GM23338 (cell line): ENCODE measurements around the gene PYCR2. TPM values are rescaled to one million over a fixed set of nuclear protein-coding genes. Genes with fewer than 3 reads are reported as not detected.

Experiments used
- ATAC-seq: fragments of 200-7000 bp; cut with Tn5 transposase; 3 replicates; pipeline ENCODE4 v1.9.1; 2020
- DNase-seq: peaks from one replicate; pipeline ENCODE4 v3.0.0-alpha.2; 2015; ENCODE audit warnings: low spot score
- H2AFZ ChIP-seq: fragments of 200-600 bp; sonication (generic); 2 replicates; pipeline ENCODE4 v1.8.0; 2016; ENCODE audit warnings: antibody characterized with exemption, mild to moderate bottlenecking, moderate library complexity
- H3F3A ChIP-seq: fragments of 200-600 bp; sonication (generic); replicated peaks from 2 replicates; pipeline ENCODE4 v1.8.0; 2017; ENCODE audit warnings: antibody characterized with exemption, mixed run types, low read depth
- H3K27ac ChIP-seq: fragments of 200-600 bp; sonication (generic); 2 replicates; pipeline ENCODE4 v1.6.1; 2016; ENCODE audit warnings: low read depth
- H3K27me3 ChIP-seq: fragments of 200-600 bp; sonication (generic); 2 replicates; pipeline ENCODE4 v1.8.0; 2016; ENCODE audit warnings: mild to moderate bottlenecking, mixed run types, moderate library complexity; ENCODE audit not compliant: insufficient read depth
- H3K36me3 ChIP-seq: fragments of 200-600 bp; sonication (generic); 2 replicates; pipeline ENCODE4 v1.8.0; 2016; ENCODE audit warnings: mild to moderate bottlenecking; ENCODE audit not compliant: insufficient read depth
- H3K4me1 ChIP-seq: fragments of 200-600 bp; sonication (generic); 2 replicates; pipeline ENCODE4 v1.8.0; 2016; ENCODE audit warnings: mild to moderate bottlenecking, moderate library complexity; ENCODE audit not compliant: insufficient read depth
- H3K4me2 ChIP-seq: fragments of 200-600 bp; sonication (generic); 2 replicates; pipeline ENCODE4 v1.7.1; 2017; ENCODE audit warnings: mixed run types
- H3K4me3 ChIP-seq: fragments of 200-600 bp; sonication (generic); 2 replicates; pipeline ENCODE4 v1.6.1; 2016; ENCODE audit warnings: mixed run types
- H3K79me2 ChIP-seq: fragments of 200-600 bp; sonication (generic); replicated peaks from 2 replicates; pipeline ENCODE4 v1.8.0; 2017; ENCODE audit warnings: mild to moderate bottlenecking; ENCODE audit not compliant: insufficient read depth
- H3K9me2 ChIP-seq: fragments of 200-600 bp; sonication (generic); 2 replicates; pipeline ENCODE4 v1.8.0; 2017; ENCODE audit not compliant: insufficient read depth
- H4K20me1 ChIP-seq: fragments of 200-600 bp; sonication (generic); replicated peaks from 2 replicates; pipeline ENCODE4 v1.8.0; 2017; ENCODE audit warnings: mild to moderate bottlenecking; ENCODE audit not compliant: insufficient read depth
- H3K27ac Mint-ChIP-seq: 2 replicates; pipeline ENCODE4 v1.8.0; 2020; ENCODE audit warnings: inconsistent platforms, mild to moderate bottlenecking, moderate library complexity, mixed read lengths
- H3K27me3 Mint-ChIP-seq: 3 replicates; pipeline ENCODE4 v1.8.0; 2022; ENCODE audit warnings: low read depth, mild to moderate bottlenecking, moderate library complexity, mixed read lengths, inconsistent platforms; ENCODE audit not compliant: insufficient read depth, poor library complexity
- H3K36me3 Mint-ChIP-seq: 3 replicates; pipeline ENCODE4 v1.8.0; 2021; ENCODE audit warnings: low read depth, mild to moderate bottlenecking, inconsistent platforms, moderate library complexity, mixed read lengths
- H3K4me1 Mint-ChIP-seq: 3 replicates; pipeline ENCODE4 v1.8.0; 2020; ENCODE audit warnings: mild to moderate bottlenecking, inconsistent platforms, mixed read lengths
- H3K4me3 Mint-ChIP-seq: 3 replicates; pipeline ENCODE4 v1.8.0; 2021; ENCODE audit warnings: moderate library complexity, mild to moderate bottlenecking, inconsistent platforms, mixed read lengths
- H3K9me3 Mint-ChIP-seq: 3 replicates; pipeline ENCODE4 v1.8.0; 2020; ENCODE audit warnings: moderate library complexity, mild to moderate bottlenecking, inconsistent platforms, mixed read lengths
- CREB1 ChIP-seq: fragments of 250-450 bp; sonication (Bioruptor Pico); IDR thresholded peaks from 2 replicates; pipeline ENCODE4 v1.5.0; 2020; ENCODE audit warnings: low read depth, mild to moderate bottlenecking, moderate library complexity
- CTCF ChIP-seq, 2 experiments: fragments of 200-600 bp in 1 of 2; sonication (generic) in 1 of 2; conservative IDR thresholded peaks; 2 replicates each; pipeline versions ENCODE4 v1.5.1 to v1.6.1; 2016 to 2017; ENCODE audit warnings: antibody characterized with exemption in 2 of 2, low read depth in 2 of 2, mild to moderate bottlenecking in 2 of 2, moderate library complexity in 1 of 2
- EZH2 ChIP-seq: fragments of 200-600 bp; sonication (generic); IDR thresholded peaks from one replicate; pipeline ENCODE4 v1.8.0; 2017; ENCODE audit warnings: antibody characterized with exemption, mild to moderate bottlenecking, low read depth; ENCODE audit not compliant: unreplicated experiment
- JUNB ChIP-seq: IDR thresholded peaks from one replicate; pipeline ENCODE4 v1.6.1; 2016; ENCODE audit warnings: antibody characterized with exemption; ENCODE audit not compliant: unreplicated experiment
- NANOG ChIP-seq: IDR thresholded peaks from 2 replicates; pipeline ENCODE4 v1.6.1; 2016; ENCODE audit warnings: antibody characterized with exemption, borderline replicate concordance
- REST ChIP-seq: IDR thresholded peaks from one replicate; pipeline ENCODE4 v1.6.1; 2018; ENCODE audit warnings: antibody characterized with exemption; ENCODE audit not compliant: unreplicated experiment
- STAT1 ChIP-seq: IDR thresholded peaks from one replicate; pipeline ENCODE4 v1.6.1; 2016; ENCODE audit warnings: antibody characterized with exemption; ENCODE audit not compliant: unreplicated experiment
- ZNF114 ChIP-seq: fragments of 250-450 bp; sonication (Bioruptor Pico); IDR thresholded peaks from 2 replicates; pipeline ENCODE4 v1.5.0; 2020; ENCODE audit warnings: mild to moderate bottlenecking, moderate library complexity
- ZNF331 ChIP-seq: fragments of 250-450 bp; sonication (Bioruptor Pico); IDR thresholded peaks from 2 replicates; pipeline ENCODE4 v1.5.0; 2020; ENCODE audit warnings: low read depth, mild to moderate bottlenecking, moderate library complexity
- polyA plus RNA-seq: library from polyadenylated mRNA; unstranded; fragments of >200 nt; fragmentation: Nextera tagmentation; extraction: Ambion mirVana; gene quantifications from 2 replicates; pipeline ENCODE4 v1.2.1, GENCODE V29; 2016
- total RNA-seq: library from RNA; depleted of rRNA; stranded (reverse); fragments of >200 nt; shearing (Covaris generic); gene quantifications from 2 replicates; pipeline ENCODE4 v1.2.3, GENCODE V29; 2014
- TF ChIP-seq, protein P1 (sequence below): IDR thresholded peaks from 2 replicates; pipeline ENCODE4 v1.6.1; 2016; ENCODE audit warnings: antibody characterized with exemption
- TF ChIP-seq, protein P2 (sequence below): fragments of 250-450 bp; sonication (Bioruptor Pico); IDR thresholded peaks from 2 replicates; pipeline ENCODE4 v1.5.0; 2020; ENCODE audit warnings: mild to moderate bottlenecking, moderate library complexity

Gene PYCR2
- total and polyA plus RNA-seq, 2 experiments from 2014 or later, result 89.1 to 109 TPM

GRCh38 chr1:225908013-225908640 is 15.9 kb downstream of the PYCR2 start (continued):
- TF ChIP-seq REST (no peak), JUNB (no peak), CTCF (conservative IDR thresholded peaks at IDR 0.05; ENCODE audit: low read depth in 2 of 2) (no peak), ZNF114 (CRISPR knock-in tag) (no peak), EZH2 (no peak), CREB1 (CRISPR knock-in tag) (no peak)
- TF ChIP-seq, protein P1, sequence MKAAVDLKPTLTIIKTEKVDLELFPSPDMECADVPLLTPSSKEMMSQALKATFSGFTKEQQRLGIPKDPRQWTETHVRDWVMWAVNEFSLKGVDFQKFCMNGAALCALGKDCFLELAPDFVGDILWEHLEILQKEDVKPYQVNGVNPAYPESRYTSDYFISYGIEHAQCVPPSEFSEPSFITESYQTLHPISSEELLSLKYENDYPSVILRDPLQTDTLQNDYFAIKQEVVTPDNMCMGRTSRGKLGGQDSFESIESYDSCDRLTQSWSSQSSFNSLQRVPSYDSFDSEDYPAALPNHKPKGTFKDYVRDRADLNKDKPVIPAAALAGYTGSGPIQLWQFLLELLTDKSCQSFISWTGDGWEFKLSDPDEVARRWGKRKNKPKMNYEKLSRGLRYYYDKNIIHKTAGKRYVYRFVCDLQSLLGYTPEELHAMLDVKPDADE, result no peak

GRCh38 chr1:225907341-225907740 is 16.7 kb downstream of the PYCR2 start:
- Mint-ChIP-seq H3K27ac (no peak overlapping the region), H3K36me3 (no peaks in the 10 kb centered on the region; the same call in 2 of the 3 replicates), H3K27me3 (peaks cover 16% of the 10 kb centered on the region), H3K9me3 (no peaks in the 10 kb centered on the region; the same call in 1 of the 3 replicates), H3K4me1 (peaks cover 19% of the 10 kb centered on the region), H3K4me3 (no peak overlapping the region)
- H3K4me3 ChIP-seq, result no peak overlapping the region
- H3K27me3 ChIP-seq, result no peaks in the 10 kb centered on the region
- H3K36me3 ChIP-seq, result no peaks in the 10 kb centered on the region
- H2AFZ ChIP-seq, result no peak overlapping the region
- no peak overlapping the region for H3K4me2 ChIP-seq
- peaks cover 11% of the 10 kb centered on the region for H3K4me1 ChIP-seq
- no peaks in the 10 kb centered on the region for H3K9me2 ChIP-seq
- no peak overlapping the region for H3K27ac ChIP-seq
- no peaks in the 10 kb centered on the region for H4K20me1 ChIP-seq
- no peaks in the 10 kb centered on the region for H3F3A ChIP-seq
- H3K79me2 ChIP-seq, result no peaks in the 10 kb centered on the region
- ATAC-seq (no peak), DNase-seq (no peak)
- no peak for TF ChIP-seq NANOG
- TF ChIP-seq, protein P2, sequence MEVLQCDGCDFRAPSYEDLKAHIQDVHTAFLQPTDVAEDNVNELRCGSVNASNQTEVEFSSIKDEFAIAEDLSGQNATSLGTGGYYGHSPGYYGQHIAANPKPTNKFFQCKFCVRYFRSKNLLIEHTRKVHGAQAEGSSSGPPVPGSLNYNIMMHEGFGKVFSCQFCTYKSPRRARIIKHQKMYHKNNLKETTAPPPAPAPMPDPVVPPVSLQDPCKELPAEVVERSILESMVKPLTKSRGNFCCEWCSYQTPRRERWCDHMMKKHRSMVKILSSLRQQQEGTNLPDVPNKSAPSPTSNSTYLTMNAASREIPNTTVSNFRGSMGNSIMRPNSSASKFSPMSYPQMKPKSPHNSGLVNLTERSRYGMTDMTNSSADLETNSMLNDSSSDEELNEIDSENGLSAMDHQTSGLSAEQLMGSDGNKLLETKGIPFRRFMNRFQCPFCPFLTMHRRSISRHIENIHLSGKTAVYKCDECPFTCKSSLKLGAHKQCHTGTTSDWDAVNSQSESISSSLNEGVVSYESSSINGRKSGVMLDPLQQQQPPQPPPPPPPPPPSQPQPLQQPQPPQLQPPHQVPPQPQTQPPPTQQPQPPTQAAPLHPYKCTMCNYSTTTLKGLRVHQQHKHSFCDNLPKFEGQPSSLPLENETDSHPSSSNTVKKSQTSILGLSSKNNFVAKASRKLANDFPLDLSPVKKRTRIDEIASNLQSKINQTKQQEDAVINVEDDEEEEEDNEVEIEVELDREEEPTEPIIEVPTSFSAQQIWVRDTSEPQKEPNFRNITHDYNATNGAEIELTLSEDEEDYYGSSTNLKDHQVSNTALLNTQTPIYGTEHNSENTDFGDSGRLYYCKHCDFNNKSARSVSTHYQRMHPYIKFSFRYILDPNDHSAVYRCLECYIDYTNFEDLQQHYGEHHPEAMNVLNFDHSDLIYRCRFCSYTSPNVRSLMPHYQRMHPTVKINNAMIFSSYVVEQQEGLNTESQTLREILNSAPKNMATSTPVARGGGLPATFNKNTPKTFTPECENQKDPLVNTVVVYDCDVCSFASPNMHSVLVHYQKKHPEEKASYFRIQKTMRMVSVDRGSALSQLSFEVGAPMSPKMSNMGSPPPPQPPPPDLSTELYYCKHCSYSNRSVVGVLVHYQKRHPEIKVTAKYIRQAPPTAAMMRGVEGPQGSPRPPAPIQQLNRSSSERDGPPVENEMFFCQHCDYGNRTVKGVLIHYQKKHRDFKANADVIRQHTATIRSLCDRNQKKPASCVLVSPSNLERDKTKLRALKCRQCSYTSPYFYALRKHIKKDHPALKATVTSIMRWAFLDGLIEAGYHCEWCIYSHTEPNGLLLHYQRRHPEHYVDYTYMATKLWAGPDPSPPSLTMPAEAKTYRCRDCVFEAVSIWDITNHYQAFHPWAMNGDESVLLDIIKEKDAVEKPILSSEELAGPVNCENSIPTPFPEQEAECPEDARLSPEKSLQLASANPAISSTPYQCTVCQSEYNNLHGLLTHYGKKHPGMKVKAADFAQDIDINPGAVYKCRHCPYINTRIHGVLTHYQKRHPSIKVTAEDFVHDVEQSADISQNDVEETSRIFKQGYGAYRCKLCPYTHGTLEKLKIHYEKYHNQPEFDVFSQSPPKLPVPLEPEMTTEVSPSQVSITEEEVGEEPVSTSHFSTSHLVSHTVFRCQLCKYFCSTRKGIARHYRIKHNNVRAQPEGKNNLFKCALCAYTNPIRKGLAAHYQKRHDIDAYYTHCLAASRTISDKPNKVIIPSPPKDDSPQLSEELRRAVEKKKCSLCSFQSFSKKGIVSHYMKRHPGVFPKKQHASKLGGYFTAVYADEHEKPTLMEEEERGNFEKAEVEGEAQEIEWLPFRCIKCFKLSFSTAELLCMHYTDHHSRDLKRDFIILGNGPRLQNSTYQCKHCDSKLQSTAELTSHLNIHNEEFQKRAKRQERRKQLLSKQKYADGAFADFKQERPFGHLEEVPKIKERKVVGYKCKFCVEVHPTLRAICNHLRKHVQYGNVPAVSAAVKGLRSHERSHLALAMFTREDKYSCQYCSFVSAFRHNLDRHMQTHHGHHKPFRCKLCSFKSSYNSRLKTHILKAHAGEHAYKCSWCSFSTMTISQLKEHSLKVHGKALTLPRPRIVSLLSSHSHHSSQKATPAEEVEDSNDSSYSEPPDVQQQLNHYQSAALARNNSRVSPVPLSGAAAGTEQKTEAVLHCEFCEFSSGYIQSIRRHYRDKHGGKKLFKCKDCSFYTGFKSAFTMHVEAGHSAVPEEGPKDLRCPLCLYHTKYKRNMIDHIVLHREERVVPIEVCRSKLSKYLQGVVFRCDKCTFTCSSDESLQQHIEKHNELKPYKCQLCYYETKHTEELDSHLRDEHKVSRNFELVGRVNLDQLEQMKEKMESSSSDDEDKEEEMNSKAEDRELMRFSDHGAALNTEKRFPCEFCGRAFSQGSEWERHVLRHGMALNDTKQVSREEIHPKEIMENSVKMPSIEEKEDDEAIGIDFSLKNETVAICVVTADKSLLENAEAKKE, result no peak
- TF ChIP-seq ZNF331 (CRISPR knock-in tag), result no peak
- TF ChIP-seq EZH2, result no peak
- no peak for TF ChIP-seq STAT1
